ENCODE data around the gene FAM83D. TPM values are rescaled to one million over a fixed set of nuclear protein-coding genes. Genes with fewer than 3 reads are reported as not detected.
A peak's percentile ranks its signal among the peaks of the same experiment; 100 is the strongest.

FAM83D gene
- polyA plus RNA-seq, 1 donor, result 7.8 TPM

DNA sequence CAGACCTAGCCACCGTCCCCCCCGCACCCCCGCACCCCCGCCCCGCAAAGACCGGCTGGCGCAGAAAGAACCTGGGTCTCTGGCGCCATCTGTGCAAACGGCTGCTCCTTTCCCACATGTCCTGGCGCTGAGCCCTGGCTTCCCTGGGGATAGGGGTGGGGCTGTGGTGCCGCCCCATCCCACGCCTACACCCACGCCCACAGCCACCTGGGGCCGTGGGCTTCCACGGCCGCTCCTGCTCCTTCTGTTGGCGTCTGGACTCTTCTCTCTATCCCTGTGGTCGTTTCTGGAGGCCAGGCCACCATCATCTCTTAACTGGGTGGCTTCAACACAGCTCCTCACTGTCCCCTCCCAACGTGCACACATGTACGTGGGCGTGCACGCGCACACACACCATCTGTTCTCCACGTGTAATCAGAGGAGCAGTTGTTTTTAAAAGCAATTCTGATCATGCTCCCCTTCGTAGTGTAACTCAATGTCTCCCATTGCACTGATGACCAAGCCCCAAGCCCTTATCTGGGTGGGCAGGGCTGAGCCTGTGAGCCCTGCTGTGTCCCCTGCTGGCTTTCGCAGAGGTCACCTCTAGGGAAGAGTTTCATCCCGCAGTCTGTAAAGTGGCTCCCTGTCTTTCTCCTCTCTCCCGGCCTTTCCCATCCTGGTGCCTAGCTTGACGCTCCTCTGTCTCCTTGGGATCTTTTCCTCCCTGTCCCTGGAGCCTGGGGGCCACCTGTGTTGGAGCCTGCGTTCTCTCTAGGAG lies 31.9 kb upstream of the FAM83D start:
- no CpG with 5 or more reads among the region's 30 CpGs for WGBS (ENCODE audit: insufficient coverage, low lambda C conversion rate)
- Histone ChIP-seq H3K27ac (ENCODE audit: low read length) (no peak overlapping the region), H3K27me3 (ENCODE audit: control insufficient read depth, insufficient read depth, low read length) (peaks cover 19% of the 10 kb centered on the region), H3K36me3 (ENCODE audit: control insufficient read depth, insufficient read depth, low read length) (no peaks in the 10 kb centered on the region), H3K4me3 (ENCODE audit: low read length) (no peak overlapping the region), H3K9me3 (ENCODE audit: control insufficient read depth, low read depth, low read length) (no peaks in the 10 kb centered on the region), H3K4me1 (ENCODE audit: control insufficient read depth, insufficient read depth, low read length) (no peaks in the 10 kb centered on the region)
- peak in 1 of 2 donors; percentile 12 for DNase-seq

DNA sequence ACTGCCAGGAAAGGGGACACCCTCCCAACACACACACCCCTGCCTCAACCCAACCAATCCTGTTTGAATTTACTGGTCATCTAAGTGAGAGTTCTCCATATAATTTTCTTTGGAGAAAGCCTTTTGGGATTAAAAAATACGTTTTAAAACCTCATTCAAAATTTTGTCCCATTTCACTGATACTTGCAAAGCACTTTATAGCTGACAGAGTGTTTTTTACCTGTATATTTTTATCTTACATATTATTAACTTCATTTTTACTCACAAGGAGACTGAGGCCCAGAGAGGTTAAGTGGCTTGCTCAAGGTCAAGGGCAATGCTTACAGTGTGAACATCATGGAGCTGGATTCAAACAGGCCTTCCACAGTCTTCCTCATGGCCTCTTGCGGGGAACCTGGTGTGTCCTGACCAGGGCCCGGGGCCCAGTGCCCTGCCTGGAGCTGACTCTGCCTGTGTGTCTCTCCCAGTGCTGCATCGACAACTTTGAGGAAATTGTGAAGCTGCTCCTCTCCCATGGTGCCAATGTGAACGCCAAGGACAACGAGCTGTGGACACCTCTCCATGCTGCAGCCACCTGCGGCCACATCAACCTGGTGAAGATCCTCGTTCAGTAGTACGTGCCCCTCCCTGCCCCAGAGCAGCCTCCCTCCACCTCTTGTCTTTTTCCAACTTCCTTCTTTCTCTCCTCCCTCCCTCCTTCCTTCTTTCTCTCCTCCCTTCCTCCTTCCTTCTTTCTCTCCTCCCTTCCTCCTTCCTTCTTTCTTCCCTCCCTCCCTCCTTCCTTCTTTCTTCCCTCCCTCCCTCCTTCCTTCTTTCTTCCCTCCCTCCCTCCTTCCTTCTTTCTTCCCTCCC lies 30.9 kb upstream of the FAM83D start:
- 64% methylated on average over 4 of the region's 9 CpGs for WGBS (ENCODE audit: insufficient coverage, low lambda C conversion rate)
- Histone ChIP-seq H3K4me1 (ENCODE audit: control insufficient read depth, insufficient read depth, low read length) (no peaks in the 10 kb centered on the region), H3K9me3 (ENCODE audit: control insufficient read depth, low read depth, low read length) (no peaks in the 10 kb centered on the region), H3K4me3 (ENCODE audit: low read length) (no peak overlapping the region), H3K27me3 (ENCODE audit: control insufficient read depth, insufficient read depth, low read length) (peaks cover 19% of the 10 kb centered on the region), H3K27ac (ENCODE audit: low read length) (no peak overlapping the region), H3K36me3 (ENCODE audit: control insufficient read depth, insufficient read depth, low read length) (no peaks in the 10 kb centered on the region)
- no peak for DNase-seq

DNA sequence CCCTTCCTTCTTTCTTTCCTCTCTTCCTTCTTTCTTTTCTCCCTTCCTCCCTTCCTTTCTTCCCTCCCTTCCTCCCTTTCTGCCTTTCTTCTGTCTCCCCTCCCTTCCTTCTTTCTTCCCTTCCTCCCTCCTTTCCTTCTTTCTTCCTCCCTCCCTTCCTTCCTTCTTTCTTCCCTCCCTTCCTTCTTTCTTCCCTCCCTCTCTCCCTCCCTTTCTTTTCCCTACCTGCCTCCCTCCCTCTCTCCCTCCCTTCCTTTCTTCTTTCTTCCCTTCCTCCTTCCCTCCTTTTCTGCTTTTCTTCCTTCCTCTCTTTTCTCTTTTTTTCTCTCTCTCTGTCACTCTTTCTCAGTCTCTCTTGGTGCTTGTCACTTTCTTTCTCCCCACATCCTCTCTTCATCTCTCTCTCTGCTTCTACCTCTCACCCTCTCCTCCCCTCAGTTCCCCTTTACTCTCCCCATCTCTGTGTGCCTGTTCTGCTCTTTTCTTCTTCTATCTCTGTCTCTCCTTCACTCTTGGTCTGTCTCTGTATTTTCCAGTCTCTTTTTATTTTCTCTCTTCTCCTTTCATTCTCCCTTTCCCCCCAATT lies 30.1 kb upstream of the FAM83D start:
- Histone ChIP-seq H3K27me3 (ENCODE audit: control insufficient read depth, insufficient read depth, low read length) (peaks cover 23% of the 10 kb centered on the region), H3K27ac (ENCODE audit: low read length) (no peak overlapping the region), H3K4me1 (ENCODE audit: control insufficient read depth, insufficient read depth, low read length) (no peaks in the 10 kb centered on the region), H3K4me3 (ENCODE audit: low read length) (no peak overlapping the region), H3K9me3 (ENCODE audit: control insufficient read depth, low read depth, low read length) (no peaks in the 10 kb centered on the region), H3K36me3 (ENCODE audit: control insufficient read depth, insufficient read depth, low read length) (no peaks in the 10 kb centered on the region)
- DNase-seq, result no peak

DNA sequence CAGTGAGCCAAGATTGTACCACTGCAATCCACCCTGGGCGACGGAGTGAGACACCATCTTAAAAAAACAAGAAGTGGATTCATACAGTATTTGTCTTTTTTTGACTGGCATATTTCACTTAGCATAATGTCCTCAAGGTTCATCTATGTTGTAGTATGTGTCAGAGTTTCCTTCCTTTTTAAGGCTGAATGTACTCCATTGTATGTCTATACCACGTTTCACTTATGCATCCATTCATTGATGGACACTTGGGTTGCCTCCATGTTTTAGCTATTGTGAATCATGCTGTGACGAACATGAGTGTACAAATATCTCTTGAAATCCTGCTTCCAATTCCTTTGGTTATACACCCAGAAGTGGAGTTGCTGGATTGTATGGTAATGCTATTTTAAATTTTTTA lies 28.9 kb upstream of the FAM83D start:
- no CpG with 5 or more reads among the region's 4 CpGs for WGBS (ENCODE audit: insufficient coverage, low lambda C conversion rate)
- Histone ChIP-seq H3K4me3 (ENCODE audit: low read length) (no peak overlapping the region), H3K27me3 (ENCODE audit: control insufficient read depth, insufficient read depth, low read length) (peaks cover 23% of the 10 kb centered on the region), H3K27ac (ENCODE audit: low read length) (no peak overlapping the region), H3K9me3 (ENCODE audit: control insufficient read depth, low read depth, low read length) (no peaks in the 10 kb centered on the region), H3K4me1 (ENCODE audit: control insufficient read depth, insufficient read depth, low read length) (no peaks in the 10 kb centered on the region), H3K36me3 (ENCODE audit: control insufficient read depth, insufficient read depth, low read length) (no peaks in the 10 kb centered on the region)
- DNase-seq, result no peak

DNA sequence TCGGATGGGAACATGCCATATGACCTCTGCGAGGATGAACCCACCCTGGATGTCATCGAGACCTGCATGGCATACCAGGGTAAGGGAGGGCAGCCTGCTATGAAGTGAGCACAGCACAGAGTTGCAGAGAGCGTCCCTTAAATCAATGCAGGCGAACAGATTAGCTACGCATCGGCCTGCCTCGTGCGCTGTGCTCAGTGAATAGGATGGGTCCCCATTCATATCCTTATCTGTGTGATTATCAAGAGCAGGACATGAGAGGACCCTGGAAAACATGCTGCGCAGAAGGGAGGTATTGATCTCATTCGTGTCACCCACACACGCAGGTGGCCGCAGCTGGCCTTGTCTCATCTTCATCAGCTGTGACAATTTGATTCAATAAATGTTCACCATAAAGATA lies 25.6 kb upstream of the FAM83D start:
- H3K36me3 ChIP-seq (ENCODE audit: control insufficient read depth, insufficient read depth, low read length), result no peaks in the 10 kb centered on the region

DNA sequence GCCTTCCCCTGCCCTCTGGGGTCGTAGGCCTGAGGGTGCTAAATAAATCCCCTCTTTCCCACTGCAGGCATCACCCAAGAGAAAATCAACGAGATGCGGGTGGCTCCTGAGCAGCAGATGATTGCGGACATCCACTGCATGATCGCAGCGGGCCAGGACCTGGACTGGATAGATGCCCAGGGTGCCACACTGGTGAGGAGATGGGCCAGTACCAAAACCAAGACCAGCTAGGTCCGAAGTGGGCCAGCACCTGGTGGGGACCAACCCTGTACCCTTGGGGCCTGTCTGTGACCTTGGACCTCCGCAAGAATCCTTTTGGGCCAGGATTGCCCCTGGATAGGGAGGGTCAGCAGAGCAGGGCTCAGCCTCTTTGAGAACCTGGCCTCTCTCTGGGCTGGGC lies 23.6 kb upstream of the FAM83D start:
- no peaks in the 10 kb centered on the region for H3K9me3 ChIP-seq (ENCODE audit: control insufficient read depth, low read depth, low read length)
- no CpG with 5 or more reads among the region's 8 CpGs for WGBS (ENCODE audit: insufficient coverage, low lambda C conversion rate)
- no peak overlapping the region for H3K27ac ChIP-seq (ENCODE audit: low read length)
- no peak for DNase-seq
- H3K4me3 ChIP-seq (ENCODE audit: low read length), result no peak overlapping the region
- H3K36me3 ChIP-seq (ENCODE audit: control insufficient read depth, insufficient read depth, low read length), result no peaks in the 10 kb centered on the region
- peaks cover 3% of the 10 kb centered on the region for H3K27me3 ChIP-seq (ENCODE audit: control insufficient read depth, insufficient read depth, low read length)
- no peaks in the 10 kb centered on the region for H3K4me1 ChIP-seq (ENCODE audit: control insufficient read depth, insufficient read depth, low read length)

More for the DNA sequence above, 25.6 kb upstream of the FAM83D start:
- H3K27ac ChIP-seq (ENCODE audit: low read length), result no peak overlapping the region
- DNase-seq, result no peak
- no peaks in the 10 kb centered on the region for H3K4me1 ChIP-seq (ENCODE audit: control insufficient read depth, insufficient read depth, low read length)
- H3K27me3 ChIP-seq (ENCODE audit: control insufficient read depth, insufficient read depth, low read length), result peaks cover 3% of the 10 kb centered on the region
- no peaks in the 10 kb centered on the region for H3K9me3 ChIP-seq (ENCODE audit: control insufficient read depth, low read depth, low read length)
- H3K4me3 ChIP-seq (ENCODE audit: low read length), result no peak overlapping the region
- WGBS (ENCODE audit: insufficient coverage, low lambda C conversion rate), result no CpG with 5 or more reads among the region's 13 CpGs

DNA sequence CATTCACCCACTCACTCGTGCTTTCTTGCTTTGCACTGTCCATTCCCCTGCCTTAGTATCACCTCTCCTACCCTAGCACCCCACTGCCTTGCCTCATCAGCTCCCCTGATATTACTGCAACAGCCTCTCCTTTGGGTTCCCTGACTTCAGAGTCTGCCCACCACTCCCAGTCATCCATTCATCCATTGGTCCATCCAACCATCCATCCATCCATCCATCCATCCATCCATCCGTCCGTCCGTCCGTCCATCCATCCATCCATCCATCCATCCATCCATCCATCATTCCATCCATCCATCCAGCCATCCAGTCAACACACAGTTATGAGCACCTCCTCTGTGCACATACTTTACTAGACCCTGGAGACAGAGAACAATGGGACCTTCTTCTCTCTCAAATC lies 22.9 kb upstream of the FAM83D start:
- H3K4me1 ChIP-seq (ENCODE audit: control insufficient read depth, insufficient read depth, low read length), result no peaks in the 10 kb centered on the region
- no peak for DNase-seq
- 60% methylated on average over 5 of the region's 5 CpGs for WGBS (ENCODE audit: insufficient coverage, low lambda C conversion rate)
- no peaks in the 10 kb centered on the region for H3K36me3 ChIP-seq (ENCODE audit: control insufficient read depth, insufficient read depth, low read length)
- H3K9me3 ChIP-seq (ENCODE audit: control insufficient read depth, low read depth, low read length), result no peaks in the 10 kb centered on the region
- peaks cover 3% of the 10 kb centered on the region for H3K27me3 ChIP-seq (ENCODE audit: control insufficient read depth, insufficient read depth, low read length)
- no peak overlapping the region for H3K27ac ChIP-seq (ENCODE audit: low read length)
- H3K4me3 ChIP-seq (ENCODE audit: low read length), result no peak overlapping the region

DNA sequence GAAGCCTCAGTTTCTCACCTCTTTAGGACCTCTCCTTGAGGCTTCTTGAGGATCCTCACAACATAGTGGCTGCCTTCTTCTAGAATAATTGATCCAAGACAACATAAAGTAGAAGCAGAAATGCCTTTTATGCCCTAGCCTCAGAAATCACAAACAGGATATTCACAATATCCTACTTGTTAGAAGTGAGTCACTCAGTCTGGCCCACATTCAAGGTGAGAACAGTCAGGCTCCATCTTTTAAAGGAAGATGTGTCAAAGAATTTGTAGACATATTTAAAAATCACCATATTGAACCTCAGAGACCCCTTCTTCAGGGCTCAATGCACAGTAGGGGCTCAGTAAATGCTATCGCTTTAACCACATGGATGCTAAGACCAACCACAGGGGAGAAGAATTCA lies 20.8 kb upstream of the FAM83D start:
- WGBS (ENCODE audit: insufficient coverage, low lambda C conversion rate), result no CpG with 5 or more reads among the region's 1 CpG
- Histone ChIP-seq H3K27me3 (ENCODE audit: control insufficient read depth, insufficient read depth, low read length) (peaks cover 6% of the 10 kb centered on the region), H3K27ac (ENCODE audit: low read length) (no peak overlapping the region), H3K4me1 (ENCODE audit: control insufficient read depth, insufficient read depth, low read length) (no peaks in the 10 kb centered on the region), H3K4me3 (ENCODE audit: low read length) (no peak overlapping the region), H3K36me3 (ENCODE audit: control insufficient read depth, insufficient read depth, low read length) (no peaks in the 10 kb centered on the region), H3K9me3 (ENCODE audit: control insufficient read depth, low read depth, low read length) (no peaks in the 10 kb centered on the region)
- no peak for DNase-seq

DNA sequence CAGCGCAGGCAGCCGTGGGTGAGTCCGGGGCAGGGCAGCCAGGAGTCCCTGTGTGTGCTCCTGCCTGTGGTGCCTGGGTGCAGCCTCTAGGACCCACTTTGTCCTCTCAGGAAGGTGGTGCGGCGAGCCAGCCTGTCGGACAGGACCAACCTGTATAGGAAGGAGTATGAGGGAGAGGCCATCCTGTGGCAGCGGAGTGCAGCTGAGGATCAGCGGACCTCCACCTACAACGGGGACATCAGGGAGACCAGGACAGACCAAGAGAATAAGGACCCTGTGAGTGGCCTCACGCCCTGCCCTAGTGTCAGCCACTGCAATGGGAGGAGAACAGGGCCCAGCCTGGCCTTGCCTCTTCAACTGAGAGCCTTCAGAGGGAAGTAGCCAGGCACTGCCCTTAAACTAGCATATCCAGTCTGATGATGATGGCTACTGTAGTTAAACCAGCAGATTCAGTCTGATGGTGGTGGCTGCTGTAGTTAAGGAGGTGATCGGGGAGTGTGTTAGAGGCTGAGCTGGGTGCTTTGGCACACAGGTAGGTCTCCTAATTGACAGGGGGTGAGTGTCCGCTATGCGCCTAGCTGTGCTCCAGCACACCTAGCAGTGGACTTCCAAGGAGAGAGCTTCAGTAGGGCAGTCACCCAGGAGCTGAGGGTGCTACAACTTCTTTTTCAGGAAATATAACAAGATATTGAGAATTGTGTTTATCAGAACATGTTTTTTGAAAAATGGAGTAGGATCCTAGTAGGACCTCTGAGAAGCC lies 18.1 kb upstream of the FAM83D start:
- H3K27ac ChIP-seq (ENCODE audit: low read length), result no peak overlapping the region
- no peaks in the 10 kb centered on the region for H3K4me1 ChIP-seq (ENCODE audit: control insufficient read depth, insufficient read depth, low read length)
- H3K36me3 ChIP-seq (ENCODE audit: control insufficient read depth, insufficient read depth, low read length), result no peaks in the 10 kb centered on the region
- no peak for DNase-seq
- no CpG with 5 or more reads among the region's 13 CpGs for WGBS (ENCODE audit: insufficient coverage, low lambda C conversion rate)
- peaks cover 3% of the 10 kb centered on the region for H3K27me3 ChIP-seq (ENCODE audit: control insufficient read depth, insufficient read depth, low read length)
- H3K9me3 ChIP-seq (ENCODE audit: control insufficient read depth, low read depth, low read length), result no peaks in the 10 kb centered on the region
- no peak overlapping the region for H3K4me3 ChIP-seq (ENCODE audit: low read length)

DNA sequence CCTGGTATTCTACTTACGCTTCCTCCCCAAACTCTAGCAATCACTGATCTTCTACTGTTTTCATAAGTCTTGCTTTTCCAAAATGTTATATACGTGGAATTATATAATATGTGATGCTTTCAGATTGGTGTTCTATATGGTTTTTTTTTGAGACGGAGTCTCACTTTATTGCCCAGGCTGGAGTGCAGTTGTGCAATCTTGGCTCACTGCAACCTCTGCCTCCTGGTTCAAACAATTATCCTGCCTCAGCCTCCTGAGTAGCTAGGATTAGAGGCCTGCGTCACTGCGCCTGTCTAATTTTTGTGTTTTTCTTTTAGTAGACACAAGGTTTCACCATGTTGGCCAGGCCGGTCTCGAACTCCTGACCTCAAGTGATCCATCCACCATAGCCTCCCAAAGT lies 10.9 kb upstream of the FAM83D start:
- no peaks in the 10 kb centered on the region for H3K36me3 ChIP-seq (ENCODE audit: control insufficient read depth, insufficient read depth, low read length)
- WGBS (ENCODE audit: insufficient coverage, low lambda C conversion rate), result no CpG with 5 or more reads among the region's 7 CpGs
- no peaks in the 10 kb centered on the region for H3K9me3 ChIP-seq (ENCODE audit: control insufficient read depth, low read depth, low read length)
- no peak overlapping the region for H3K27ac ChIP-seq (ENCODE audit: low read length)
- H3K4me1 ChIP-seq (ENCODE audit: control insufficient read depth, insufficient read depth, low read length), result no peaks in the 10 kb centered on the region
- no peak for DNase-seq
- H3K4me3 ChIP-seq (ENCODE audit: low read length), result no peak overlapping the region
- peaks cover 2% of the 10 kb centered on the region for H3K27me3 ChIP-seq (ENCODE audit: control insufficient read depth, insufficient read depth, low read length)
